Cardiac muscle cell (in vitro differentiated cells and primary cell): ENCODE data around the gene HAPLN3. TPM values are rescaled to one million over a fixed set of nuclear protein-coding genes. Genes with fewer than 3 reads are reported as not detected.
"Not testable (repeated sequence)": the region's sequence is repeated elsewhere in the genome, so short reads cannot be mapped to it uniquely, and the experiment has no call there.

Source experiments
- DNase-seq, 2 donors: peaks; one replicate each; pipeline versions ENCODE4 v3.0.0 to v3.0.0-alpha.2; 2010 to 2017; ENCODE audit warnings: low read depth in 1 of 2, low spot score in 1 of 2
- H3K27ac ChIP-seq: fragments of 200-600 bp; sonication (generic); 2 replicates; pipeline ENCODE4 v1.5.1; 2016
- H3K27me3 ChIP-seq: fragments of 200-600 bp; sonication (generic); 2 replicates; pipeline ENCODE4 v1.6.0; 2016; ENCODE audit warnings: control low read depth
- H3K36me3 ChIP-seq: fragments of 200-600 bp; sonication (generic); 2 replicates; pipeline ENCODE4 v1.5.1; 2016; ENCODE audit warnings: control low read depth
- H3K4me1 ChIP-seq: fragments of 200-600 bp; sonication (generic); 2 replicates; pipeline ENCODE4 v1.8.1; 2017; ENCODE audit warnings: low read depth, mild to moderate bottlenecking, mixed run types
- H3K4me3 ChIP-seq: fragments of 200-600 bp; sonication (generic); 2 replicates; pipeline ENCODE4 v1.5.1; 2016; ENCODE audit warnings: mild to moderate bottlenecking
- H3K9me3 ChIP-seq: fragments of 200-600 bp; sonication (generic); 2 replicates; pipeline ENCODE4 v1.5.1; 2017; ENCODE audit warnings: low read depth, mild to moderate bottlenecking, control low read depth
- polyA plus RNA-seq: library from polyadenylated mRNA; unstranded; fragments of >200 nt; fragmentation: Nextera tagmentation; extraction: Ambion mirVana; gene quantifications from 2 replicates; pipeline ENCODE4 v1.2.1, GENCODE V29; 2016
- total RNA-seq: library from RNA; depleted of rRNA; stranded (reverse); fragments of >200 nt; gene quantifications from 2 replicates; pipeline ENCODE4 v1.2.3, GENCODE V29; 2016
- TF ChIP-seq, protein P1 (sequence below): IDR thresholded peaks from 2 replicates; pipeline ENCODE4 v1.5.1; 2012; ENCODE audit warnings: low read depth, mild to moderate bottlenecking, low read length

The HAPLN3 gene
- total and polyA plus RNA-seq, 2 experiments from 2014 or later, result 6.8 to 21.7 TPM

DNA sequence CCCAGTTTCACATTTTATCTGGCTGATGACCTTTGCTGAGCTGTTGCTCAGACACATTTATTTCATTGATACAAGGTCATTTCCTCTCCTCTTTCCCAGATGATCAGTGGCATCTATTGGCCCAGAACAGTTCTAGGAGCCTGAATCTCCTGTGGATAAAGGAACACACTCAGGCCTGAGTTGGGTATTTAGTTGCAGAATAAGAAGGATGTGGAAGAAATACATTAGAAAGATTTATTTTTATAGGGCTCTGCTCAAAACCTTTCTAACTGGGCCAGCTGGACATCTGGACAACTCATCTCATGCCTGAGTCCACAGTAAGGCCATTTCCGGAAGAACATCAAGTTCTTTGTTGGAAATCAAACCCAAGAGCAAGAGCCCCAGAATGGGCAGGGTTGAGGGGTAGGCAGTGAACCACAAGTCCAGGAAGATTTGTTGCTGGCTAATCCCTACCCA, 37.6 kb upstream of the HAPLN3 start:
- no peaks in the 10 kb centered on the region for H3K27me3 ChIP-seq
- TF ChIP-seq, protein P1, sequence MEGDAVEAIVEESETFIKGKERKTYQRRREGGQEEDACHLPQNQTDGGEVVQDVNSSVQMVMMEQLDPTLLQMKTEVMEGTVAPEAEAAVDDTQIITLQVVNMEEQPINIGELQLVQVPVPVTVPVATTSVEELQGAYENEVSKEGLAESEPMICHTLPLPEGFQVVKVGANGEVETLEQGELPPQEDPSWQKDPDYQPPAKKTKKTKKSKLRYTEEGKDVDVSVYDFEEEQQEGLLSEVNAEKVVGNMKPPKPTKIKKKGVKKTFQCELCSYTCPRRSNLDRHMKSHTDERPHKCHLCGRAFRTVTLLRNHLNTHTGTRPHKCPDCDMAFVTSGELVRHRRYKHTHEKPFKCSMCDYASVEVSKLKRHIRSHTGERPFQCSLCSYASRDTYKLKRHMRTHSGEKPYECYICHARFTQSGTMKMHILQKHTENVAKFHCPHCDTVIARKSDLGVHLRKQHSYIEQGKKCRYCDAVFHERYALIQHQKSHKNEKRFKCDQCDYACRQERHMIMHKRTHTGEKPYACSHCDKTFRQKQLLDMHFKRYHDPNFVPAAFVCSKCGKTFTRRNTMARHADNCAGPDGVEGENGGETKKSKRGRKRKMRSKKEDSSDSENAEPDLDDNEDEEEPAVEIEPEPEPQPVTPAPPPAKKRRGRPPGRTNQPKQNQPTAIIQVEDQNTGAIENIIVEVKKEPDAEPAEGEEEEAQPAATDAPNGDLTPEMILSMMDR, result no peak
- H3K27ac ChIP-seq, result no peak overlapping the region
- no peak for DNase-seq
- H3K9me3 ChIP-seq, result no peaks in the 10 kb centered on the region
- no peak overlapping the region for H3K4me3 ChIP-seq
- no peaks in the 10 kb centered on the region for H3K4me1 ChIP-seq
- H3K36me3 ChIP-seq, result no peaks in the 10 kb centered on the region

DNA sequence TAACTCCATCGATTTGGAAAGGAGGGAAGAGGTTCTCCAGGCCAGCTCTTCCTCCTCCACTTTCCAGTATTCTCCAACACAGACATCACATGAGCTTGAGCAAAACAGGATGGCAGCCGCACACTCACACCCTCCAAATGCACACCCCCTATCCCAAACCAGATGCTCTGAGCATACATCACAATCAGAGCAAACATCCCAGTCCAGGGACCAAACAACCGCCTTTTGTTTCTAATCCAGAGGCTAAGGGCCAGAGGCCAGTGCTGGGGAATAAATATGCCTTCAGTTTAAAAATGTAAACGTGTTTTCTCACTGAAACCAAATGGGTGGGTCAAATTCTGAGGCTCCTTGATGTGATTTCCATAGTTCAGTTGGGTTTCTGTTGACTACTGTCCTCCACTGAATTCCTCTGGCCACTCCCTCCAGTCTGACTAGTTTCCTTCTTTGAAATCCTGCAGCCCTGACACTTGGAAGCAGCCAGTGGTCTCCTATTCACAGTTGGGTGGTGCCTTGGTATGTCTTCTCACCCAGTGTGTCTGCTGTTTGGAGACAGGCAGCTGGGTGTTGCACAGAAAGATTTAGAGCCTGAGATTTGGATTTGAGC, 37.0 kb upstream of the HAPLN3 start:
- no peaks in the 10 kb centered on the region for H3K9me3 ChIP-seq
- H3K4me3 ChIP-seq, result no peak overlapping the region
- no peak for DNase-seq
- no peak overlapping the region for H3K27ac ChIP-seq
- TF ChIP-seq, protein P1, result no peak
- H3K27me3 ChIP-seq, result no peaks in the 10 kb centered on the region
- no peaks in the 10 kb centered on the region for H3K4me1 ChIP-seq
- no peaks in the 10 kb centered on the region for H3K36me3 ChIP-seq

DNA sequence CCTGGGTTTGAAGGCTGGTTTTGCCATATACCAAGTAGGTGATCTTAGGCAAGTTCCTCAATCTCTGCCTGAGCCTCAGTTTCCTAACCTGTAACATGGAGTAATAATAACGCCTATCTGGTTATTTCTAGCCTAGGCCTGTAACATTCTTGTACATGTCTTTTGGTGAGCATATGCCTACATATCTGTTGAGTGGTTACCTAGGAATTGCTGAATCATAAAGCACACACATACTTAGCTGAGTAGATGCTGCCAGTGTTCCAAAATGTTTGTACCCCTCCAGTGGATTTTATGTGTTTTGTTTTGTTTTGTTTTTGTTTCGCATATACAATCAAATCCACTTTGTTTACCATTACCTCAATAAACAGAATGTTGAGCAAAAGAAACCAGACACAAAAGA, 35.2 kb upstream of the HAPLN3 start:
- no peak overlapping the region for H3K4me3 ChIP-seq
- no peaks in the 10 kb centered on the region for H3K9me3 ChIP-seq

DNA sequence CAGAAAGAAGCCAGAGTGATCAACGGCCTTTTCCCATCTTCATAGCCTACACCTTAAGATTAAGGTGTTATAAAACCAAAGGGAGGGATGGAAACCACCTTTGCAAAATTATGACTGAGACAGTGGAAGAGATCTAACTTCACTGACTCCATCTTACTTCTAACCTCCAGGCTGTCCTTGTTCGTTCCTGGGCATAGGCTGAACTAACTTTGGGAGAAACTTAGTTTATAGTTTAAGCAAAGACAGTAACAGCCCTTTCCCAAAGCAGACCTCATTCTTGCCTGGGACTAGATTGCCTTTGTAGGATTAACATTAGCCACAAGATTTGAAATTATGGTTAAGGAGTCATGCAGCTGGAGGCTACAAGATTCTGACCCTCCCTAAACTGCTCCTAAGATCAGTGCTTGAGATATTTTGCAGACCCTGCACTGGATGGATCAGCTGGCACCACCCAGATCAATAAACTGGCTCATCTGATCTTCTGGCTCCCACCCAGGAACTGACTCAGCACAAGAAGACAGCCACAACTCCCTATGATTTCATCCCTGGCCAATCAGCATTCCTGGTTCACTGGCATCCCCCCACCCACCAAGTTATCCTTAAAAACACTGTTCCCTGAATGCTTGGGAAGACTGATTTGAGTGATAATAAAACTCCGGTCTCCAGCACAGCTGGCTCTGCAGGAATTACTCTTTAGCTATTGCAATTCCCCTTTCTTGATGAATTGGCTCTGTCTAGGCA, 34.2 kb upstream of the HAPLN3 start:
- H3K9me3 ChIP-seq, H3K4me3 ChIP-seq, H3K36me3 ChIP-seq, H3K27ac ChIP-seq, H3K27me3 ChIP-seq, DNase-seq, H3K4me1 ChIP-seq: not testable (repeated sequence)

More for the DNA sequence above, 35.2 kb upstream of the HAPLN3 start:
- Histone ChIP-seq H3K4me1 (no peaks in the 10 kb centered on the region), H3K27ac (no peak overlapping the region), H3K36me3 (no peaks in the 10 kb centered on the region), H3K27me3 (no peaks in the 10 kb centered on the region)
- TF ChIP-seq, protein P1, result no peak
- DNase-seq, result no peak

DNA sequence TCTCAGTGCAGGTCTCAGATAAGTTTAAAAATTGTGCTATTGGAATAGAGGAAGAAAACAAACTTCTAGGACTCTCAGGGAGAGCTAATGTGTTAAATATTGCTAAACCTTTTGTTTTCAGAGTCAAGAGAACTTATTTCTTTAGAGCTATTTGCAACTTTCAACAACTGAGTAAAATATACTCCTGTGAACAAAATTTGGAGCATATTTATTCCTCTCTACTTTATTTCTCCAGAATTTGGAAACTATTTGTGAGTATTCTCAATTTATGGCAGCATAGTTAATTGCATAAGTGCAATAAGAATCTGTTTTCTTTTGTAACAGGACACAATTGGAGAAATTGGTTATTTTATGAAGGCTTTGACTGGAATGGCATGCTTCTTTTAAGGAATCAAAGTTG, 32.8 kb upstream of the HAPLN3 start:
- H3K9me3 ChIP-seq, H3K27me3 ChIP-seq, H3K27ac ChIP-seq, H3K4me1 ChIP-seq, DNase-seq, H3K4me3 ChIP-seq, H3K36me3 ChIP-seq: not testable (repeated sequence)

DNA sequence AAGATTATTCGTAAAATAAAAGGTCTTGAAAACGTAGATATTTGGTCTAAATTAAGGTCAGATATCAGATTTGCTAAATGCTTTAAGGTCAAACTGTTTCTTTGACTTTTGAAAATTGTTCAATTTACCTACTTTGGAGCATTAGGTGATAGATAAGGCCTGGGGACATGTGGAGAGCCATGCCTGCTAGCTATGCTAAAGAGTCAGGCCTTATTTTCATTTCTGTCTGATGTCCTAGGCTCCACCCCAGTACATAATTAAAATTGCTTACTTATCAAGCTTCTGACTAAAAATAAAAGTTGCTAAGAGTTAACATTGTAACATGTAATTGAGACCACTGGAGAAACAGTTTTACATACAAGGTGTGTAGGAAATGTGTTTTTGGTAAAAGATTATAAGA, 30.3 kb upstream of the HAPLN3 start:
- not testable (repeated sequence) for H3K4me3 ChIP-seq, H3K36me3 ChIP-seq, DNase-seq, H3K4me1 ChIP-seq, H3K9me3 ChIP-seq, H3K27ac ChIP-seq, H3K27me3 ChIP-seq

DNA sequence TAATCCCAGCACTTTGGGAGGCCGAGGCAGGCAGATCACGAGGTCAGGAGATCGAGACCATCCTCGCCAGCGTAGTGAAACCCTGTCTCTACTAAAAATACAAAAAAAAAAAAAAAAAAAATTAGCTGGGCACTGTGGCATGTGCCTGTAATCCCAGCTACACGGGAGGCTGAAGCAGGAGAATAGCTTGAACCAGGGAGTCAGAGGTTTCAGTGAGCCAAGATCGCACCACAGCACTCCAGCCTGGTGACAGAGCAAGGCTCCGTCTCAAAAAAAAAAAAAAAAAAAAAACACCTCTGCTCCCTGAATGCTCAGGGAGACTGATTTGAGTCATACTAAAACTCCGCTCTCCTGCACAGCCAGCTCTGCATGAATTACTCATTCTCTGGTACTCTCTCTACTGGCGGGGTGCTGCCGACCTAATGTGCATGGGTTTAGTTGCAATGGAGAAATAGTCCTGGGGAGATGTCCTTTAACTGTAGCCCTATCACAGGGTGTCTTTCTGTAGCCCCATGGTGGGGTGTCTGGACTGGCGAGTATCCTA, 25.6 kb upstream of the HAPLN3 start:
- H3K4me1 ChIP-seq, H3K4me3 ChIP-seq, H3K9me3 ChIP-seq, H3K27ac ChIP-seq, H3K27me3 ChIP-seq, H3K36me3 ChIP-seq: not testable (repeated sequence)
- peak in 1 of 2 donors; percentile 60 for DNase-seq
